Raji (cell line): ENCODE results near the gene LAPTM4A.

Experiments
- POLR2A ChIP-seq: IDR thresholded peaks from 2 replicates; pipeline ENCODE4 v1.6.1; 2011; ENCODE audit warnings: low read depth, low read length, control low read depth; ENCODE audit not compliant: insufficient read depth

LAPTM4A gene

GRCh38 chr2:20061940-20062339 lies 10.5 kb upstream of the LAPTM4A start:
- no peak for TF ChIP-seq POLR2A

- TF ChIP-seq POLR2A: no peak
Measured at GRCh38 chr2:20061476-20061875, 10.0 kb upstream of the LAPTM4A start.

- TF ChIP-seq POLR2A: no peak
Measured at GRCh38 chr2:20060106-20060505, 8.7 kb upstream of the LAPTM4A start.

- TF ChIP-seq POLR2A: no peak
Measured at GRCh38 chr2:20057268-20057667, 5.8 kb upstream of the LAPTM4A start.

- no peak for TF ChIP-seq POLR2A
Measured at GRCh38 chr2:20054931-20055330, 3.5 kb upstream of the LAPTM4A start.

- TF ChIP-seq POLR2A: no peak
Measured at GRCh38 chr2:20054119-20054518, 2.7 kb upstream of the LAPTM4A start.

GRCh38 chr2:20052861-20053281 lies 1.4 kb upstream of the LAPTM4A start:
- no peak for TF ChIP-seq POLR2A

- TF ChIP-seq POLR2A: no peak
Measured at GRCh38 chr2:20052229-20052851, 912 bp upstream of the LAPTM4A start.

- TF ChIP-seq POLR2A: peak; percentile 28; the same call in 1 of the 2 replicates
Measured at GRCh38 chr2:20050646-20051531, 539 bp downstream of the LAPTM4A start.

- TF ChIP-seq POLR2A: no peak
Measured at GRCh38 chr2:20050104-20050645, 1.3 kb downstream of the LAPTM4A start.

- TF ChIP-seq POLR2A: no peak
Measured at GRCh38 chr2:20049637-20050036, 1.8 kb downstream of the LAPTM4A start.

GRCh38 chr2:20048488-20049448 lies 2.7 kb downstream of the LAPTM4A start:
- no peak for TF ChIP-seq POLR2A

GRCh38 chr2:20044778-20045177 lies 6.7 kb downstream of the LAPTM4A start:
- TF ChIP-seq POLR2A: no peak

GRCh38 chr2:20042531-20042930 lies 8.9 kb downstream of the LAPTM4A start:
- TF ChIP-seq POLR2A: no peak
